Activated CD8-positive, alpha-beta memory T cell treated with anti-CD3 and anti-CD28 coated beads for 1 hour (primary cell): ENCODE results near the gene BCAT1.
"Not testable (repeated sequence)": the region's sequence is repeated elsewhere in the genome, so short reads cannot be mapped to it uniquely, and the experiment has no call there.

Source experiments
- DNase-seq, 2 donors: peaks; one replicate each; pipeline ENCODE4 v3.0.0-alpha.2; 2020; ENCODE audit warnings: low read depth in 1 of 2; ENCODE audit errors: extremely low read depth in 1 of 2

BCAT1 gene

DNA sequence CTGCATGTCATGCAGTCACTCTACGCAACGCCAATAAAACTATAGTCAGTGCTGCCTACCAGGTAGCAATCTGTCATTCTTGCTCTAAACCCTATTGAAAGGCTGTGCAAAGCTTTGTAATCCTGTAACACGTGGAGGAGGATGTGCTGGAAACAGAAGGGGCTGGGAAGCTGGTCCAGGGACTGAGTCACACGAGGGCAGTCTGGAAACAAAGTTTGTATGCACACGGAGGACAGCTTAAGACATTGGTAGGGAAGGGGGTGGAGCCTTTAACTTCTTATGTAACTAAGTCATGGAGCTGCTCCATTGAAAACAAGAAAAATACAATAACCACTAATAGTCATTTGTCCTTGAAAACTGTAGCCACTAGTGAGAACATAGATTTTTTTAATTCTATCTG, 128.0 kb downstream of the BCAT1 start:
- DNase-seq, result no peak

DNA sequence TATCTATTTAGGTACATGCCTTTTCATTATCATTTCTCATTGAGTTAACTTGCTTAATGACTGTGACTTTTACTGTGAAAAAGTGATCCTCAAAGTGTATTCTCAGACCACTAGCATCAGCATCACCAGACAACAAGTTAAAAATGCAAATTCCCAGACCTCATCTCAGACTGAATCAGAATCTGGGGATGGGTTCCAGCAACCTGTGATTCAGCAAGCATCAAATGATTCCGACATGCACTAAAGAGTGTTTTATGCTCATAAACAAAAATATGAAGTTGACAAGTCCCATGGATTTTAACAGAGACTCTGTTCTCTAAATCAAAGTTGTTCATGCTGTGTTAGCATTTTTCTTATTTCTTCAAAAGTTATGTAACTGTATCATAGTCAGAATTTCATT, 130.6 kb downstream of the BCAT1 start:
- no peak for DNase-seq

DNA sequence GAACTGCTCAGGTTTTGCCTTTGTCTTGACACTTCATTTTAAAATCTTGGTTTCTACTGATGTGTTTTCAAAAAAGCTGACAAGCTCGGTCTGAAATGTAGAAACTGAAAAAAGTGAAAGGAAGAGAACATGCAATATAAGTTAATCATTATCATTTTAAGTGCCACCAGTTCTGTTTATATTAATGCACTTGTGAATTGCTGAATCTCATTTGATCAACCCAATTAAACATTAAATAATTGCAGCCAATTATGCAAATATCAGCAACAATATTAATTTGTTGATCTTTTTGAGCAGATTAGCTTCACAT, 133.8 kb downstream of the BCAT1 start:
- no peak for DNase-seq

DNA sequence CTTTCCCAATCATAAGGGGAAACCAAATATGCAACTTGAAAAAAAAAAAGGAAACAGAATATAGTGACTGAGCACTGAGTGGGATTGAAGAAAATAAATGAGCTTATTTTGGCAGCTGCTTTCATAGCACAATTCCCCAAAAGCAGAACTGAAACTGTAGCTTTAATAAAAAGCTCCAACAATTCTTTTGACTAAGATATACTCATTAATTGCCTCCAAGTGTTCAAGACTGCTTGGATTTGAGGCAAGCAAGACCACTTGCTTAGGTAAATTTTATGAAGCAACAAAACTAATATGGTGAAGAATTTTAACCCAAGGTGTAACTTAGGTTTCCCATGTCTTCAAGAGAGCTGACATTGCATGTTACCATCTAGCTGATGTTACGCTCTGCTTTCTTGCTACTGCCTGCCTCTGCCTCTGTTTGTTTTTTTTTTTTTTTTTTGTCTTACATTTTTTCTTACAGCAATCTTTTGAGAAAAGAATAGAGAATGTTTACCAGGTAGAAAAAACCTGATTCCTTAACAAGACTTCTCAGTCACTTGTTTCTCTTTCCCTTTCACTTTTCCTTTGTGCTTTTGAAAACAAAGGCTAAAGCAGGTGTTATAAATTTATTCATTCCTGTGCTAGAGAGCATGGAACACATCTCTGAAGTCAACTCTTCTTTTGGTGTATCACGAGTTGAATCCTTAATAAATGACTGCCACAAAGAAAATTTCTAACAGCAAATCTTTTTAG, 134.4 kb downstream of the BCAT1 start:
- no peak for DNase-seq

DNA sequence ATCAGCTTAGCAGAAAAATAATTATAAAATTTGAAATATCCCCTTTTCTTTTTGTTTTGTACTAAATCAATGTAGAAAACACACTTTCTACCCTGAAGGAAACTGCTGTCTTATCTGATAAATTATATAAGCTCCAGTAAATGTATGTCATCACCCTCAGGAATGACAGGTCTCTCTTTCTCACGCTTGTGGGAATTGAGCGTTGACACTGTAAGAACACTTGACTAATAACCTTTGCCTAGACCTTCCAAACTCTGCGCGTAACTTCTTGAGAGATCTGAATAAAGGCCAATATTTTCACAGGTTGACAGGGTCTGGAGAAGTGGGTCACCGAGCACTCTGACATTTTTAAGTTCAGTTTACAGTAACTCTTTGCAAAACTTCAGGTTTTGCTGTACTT, 138.5 kb downstream of the BCAT1 start:
- DNase-seq, result no peak

DNA sequence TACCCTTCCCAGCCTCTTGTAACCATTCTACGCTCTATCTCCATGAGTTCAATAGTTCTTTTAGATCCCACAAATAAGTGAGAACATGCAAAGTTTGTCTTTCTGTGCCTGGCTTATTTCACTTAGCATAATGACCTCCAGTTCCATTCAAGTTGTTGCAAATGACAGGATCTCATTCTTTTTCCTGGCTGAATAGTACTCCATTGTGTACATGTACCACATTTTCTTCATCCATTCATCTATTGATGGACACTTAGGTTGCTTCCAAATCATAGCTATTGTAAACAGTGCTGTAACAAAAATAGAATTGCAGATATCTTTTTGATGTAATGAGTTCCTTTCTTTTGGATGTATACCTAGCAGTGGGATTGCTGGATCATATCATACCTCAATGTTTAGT, 139.6 kb downstream of the BCAT1 start:
- not testable (repeated sequence) for DNase-seq

DNA sequence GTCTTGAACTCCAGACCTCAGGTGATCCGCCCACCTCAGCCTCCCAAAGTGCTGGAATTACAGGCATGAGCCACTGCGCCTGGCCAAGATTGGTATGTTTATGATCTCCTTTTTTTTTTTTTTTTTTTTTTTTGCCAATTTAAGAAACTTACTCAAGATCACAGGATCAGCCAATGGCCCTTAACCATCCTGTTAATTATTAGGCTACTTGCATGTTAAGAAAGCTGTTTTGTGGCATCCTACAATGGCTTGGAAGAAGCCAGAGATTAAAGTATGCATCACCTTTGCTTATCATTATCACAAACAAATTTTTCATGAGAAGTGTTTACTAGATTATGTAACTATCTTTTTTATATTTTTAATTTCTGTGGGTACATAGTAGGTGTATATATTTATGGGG, 140.2 kb downstream of the BCAT1 start:
- no peak for DNase-seq

DNA sequence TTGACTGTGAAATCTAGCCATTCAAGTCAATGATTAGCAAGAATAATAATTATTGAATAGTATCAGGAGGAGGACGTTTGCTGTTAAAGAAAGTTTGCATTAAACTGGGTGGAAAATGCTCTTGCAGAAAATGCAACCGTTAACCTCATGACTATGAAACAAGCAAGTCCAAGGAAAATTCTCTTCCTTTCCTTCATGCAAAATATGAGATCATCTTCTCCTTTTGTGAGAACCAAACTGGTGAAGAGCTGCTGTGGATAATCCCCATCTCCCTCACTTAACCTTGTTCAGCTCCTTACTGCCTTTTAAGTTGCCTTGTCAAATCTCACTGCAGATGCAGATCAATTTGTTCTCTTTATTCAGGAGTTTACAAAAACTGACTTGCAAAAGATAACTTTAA, 142.5 kb downstream of the BCAT1 start:
- DNase-seq, result no peak

DNA sequence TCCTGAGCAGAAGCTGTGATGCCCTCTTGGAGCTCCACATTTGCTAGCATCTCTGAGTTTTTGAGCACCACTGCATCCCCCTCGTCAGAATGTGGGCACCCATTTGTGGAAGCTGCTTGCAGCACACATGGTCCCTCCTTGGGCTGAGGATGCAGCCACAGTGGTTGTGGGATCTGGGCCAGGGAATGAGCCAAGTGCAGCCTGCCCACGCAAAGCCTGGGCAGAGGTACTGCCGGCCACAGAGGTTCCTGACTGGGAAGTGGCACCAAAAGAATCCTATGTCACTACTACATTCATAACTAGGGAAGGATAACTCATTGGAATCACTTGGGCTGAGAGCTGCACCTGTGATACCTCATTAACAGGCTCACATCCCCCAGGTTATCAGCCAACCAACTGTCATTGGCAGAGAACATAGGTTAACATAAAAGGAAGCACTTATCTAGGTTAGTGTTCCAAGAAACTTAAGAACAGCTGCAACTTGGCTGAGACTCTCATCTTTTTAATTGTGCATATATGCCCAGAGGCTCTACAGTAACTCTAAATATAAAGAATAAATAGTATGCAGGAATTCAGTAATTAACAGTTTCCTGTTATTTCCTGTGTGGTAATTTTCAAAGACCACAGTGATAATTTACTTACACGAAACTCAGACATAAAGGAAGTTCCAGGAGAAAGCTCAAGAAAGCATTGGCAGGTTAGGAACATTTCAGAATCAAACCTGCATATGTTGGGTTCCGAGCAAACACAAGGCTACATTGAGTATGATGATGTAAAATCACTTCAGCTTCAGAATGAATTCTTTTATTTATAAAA, 145.3 kb downstream of the BCAT1 start:
- no peak for DNase-seq

DNA sequence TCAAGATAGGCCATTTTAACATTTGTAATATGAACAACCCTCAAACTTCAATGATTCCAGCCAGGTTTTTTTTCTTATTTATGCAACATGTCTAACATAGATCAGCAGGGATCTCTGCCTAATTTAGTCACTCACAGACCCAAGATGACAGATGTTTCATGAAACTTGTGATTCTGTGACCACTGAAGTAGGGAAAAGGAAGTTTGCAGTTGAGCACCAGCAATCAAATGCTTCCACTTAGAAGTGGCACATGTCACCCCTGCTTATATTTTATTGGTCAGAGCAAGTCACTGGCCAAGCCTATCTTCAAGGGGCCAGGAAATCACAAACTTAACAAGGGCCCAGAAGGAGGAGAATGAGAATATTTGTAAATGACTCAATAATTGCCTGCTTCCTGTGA, 150.6 kb downstream of the BCAT1 start:
- DNase-seq, result no peak

DNA sequence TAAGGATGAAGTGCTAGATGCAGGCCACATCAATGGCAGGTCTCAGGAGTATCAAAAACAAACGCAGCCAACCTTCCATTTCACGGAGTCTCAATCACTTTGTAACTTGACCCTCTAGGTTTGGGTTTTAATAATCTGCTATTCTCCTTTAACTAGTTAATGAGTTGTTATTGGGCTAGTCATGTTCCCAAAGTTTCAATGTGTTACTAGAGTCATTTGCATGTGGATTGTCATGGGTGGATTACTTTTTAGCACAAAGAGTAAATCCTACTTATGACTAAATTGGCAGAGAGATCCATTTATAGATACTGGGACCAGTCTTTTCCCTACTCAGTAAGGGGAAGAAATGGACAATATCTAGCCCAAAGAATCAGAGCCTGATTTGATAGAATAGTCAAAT, 151.0 kb downstream of the BCAT1 start:
- no peak for DNase-seq

DNA sequence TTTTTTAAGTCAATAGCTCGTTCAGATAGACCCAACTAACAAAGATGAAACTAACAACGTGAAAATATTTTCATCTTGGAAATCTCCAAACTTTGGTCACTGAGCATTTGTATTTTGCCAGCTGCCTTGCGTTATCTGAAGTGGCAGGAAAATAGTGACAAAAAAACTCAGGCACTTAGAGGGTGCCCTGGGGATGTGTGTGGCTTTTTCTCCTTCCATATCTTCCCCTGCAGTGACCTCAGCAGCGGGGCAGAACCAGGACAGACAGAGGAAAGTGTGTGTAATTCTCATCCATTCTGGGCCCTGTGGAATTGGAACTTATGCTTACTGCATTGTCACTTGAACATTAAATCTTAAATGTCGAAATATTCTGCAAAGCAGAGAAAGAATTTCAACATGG, 152.0 kb downstream of the BCAT1 start:
- DNase-seq, result no peak

DNA sequence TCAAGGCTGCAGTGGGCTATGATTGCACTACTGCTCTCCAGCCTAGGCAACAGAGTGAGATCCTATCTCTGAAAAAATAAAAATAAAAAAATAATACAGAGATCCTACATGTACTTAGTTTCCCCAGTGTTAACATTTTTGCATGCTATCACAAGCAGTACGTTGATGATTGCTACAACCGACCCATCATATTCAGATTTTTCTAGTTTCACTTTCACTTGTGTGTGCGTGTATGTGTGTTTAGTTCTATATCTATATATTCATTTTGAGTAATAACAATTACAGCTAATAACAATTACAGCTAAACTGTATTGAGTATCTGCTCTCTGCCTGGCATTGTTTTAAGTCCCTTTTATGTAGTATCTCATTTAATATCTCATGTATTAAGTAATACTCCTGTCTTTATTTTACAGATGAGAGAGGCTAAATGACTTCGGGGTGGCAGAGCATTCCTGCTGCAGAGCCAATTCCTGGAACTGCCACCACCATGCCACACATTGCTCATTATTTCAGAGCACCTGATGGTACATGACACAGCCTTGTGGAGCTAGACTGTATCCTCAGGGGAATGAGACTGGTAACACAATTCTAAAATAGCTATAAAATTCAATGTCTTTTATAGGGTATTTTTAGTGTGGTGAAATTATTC, 153.1 kb downstream of the BCAT1 start:
- no peak for DNase-seq

DNA sequence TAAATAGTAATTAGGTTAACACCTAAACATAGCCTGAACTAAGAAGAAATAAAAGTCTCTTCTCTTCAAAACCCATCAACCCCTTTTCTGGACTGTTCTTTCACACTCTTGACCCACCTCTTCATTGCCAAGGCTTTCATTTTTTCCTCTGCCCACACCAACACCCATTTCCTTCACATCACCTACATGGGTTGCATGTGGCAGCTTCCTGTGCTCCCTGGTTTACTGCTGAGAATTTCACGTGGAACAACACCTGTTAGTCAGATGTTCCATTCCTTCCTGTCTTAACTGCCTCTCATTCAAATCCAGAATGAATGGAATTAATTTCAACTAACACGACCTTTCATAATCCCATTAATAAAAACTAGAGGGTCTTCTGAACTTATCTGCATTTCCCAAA, 157.3 kb downstream of the BCAT1 start:
- DNase-seq, result no peak

DNA sequence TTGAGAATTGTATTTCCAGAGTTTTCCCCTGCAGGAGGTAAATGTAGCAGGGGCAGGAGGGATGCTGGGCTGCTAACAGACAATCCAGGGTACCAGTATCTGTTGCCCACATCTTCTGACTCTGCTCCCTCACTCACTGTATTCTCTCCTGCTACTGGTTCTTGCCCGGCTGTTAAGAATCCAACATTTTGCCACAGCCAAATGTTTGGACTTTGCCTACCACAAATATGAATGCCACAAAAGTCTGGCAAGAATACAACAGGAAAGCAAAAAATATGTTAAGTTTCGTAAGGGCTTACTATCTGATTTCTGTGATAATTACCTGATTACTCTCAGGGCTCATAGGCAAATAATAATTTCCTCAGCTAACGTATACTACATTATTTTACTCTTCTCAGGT, 160.0 kb downstream of the BCAT1 start:
- no peak for DNase-seq

DNA sequence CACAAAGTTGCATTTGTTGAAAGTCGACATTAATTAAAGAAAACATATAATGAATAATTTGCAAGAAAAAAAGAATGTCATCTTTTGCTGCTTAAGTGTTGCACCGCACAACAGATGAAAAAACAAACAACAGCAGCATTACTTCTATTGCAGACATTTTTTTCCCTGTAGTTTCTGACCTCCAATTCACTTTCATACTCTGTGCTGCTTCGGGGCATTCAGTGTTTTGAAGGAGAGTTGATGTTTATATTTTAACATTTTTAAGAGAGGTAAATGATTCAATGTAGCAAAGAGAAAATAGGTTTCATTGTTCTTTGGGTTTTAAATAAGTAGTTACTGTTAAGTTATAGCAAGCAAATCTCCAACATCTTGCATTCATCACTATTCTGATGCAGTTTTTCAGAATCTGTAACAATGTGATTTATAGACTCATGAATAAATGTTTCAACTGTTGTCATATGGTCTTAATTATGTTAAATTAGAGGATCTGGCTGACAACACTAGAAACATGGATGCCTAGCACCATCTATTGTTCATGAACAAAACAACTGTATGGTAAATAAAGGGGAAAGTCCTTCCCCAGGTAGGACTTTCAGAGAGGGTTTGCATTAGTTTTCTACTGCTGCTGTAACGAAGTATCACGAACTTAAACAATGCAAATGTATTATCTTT, 168.1 kb downstream of the BCAT1 start:
- DNase-seq, result no peak

DNA sequence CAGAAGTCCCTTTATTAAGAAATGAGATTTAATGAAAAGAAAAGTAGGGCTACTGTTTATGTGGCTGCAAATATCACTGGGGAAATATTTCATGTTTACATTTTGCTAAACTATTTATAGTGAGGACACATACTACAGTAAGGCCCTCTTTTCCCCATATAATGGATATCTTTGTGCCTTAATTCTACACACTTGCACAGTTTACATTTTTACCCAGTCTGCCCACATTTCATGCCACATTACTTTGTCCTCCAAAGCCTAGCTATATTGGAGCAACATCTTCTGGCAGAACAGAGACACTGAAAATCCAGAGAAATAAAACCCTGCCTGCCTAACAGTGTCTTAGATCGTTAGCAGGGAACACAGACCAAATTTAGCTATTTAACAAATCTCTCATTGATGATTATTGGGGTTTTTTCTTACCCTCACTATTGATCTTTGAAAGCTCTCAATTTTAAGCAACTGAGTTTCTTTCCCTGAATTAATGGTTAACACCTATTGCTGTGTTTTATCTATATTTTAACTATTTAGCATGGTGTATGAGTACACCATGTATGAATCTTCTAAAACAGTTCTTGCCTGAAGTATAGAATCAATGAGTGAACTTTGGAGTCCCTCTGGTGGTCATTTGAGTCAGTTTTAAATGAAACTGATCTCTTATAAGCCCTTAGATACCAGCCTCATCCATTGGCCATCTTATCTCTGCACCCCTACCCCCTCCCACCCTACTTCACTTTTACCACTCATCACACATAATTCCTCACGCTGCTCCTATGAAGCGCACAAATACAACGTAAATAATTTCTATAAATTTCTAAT, 170.2 kb downstream of the BCAT1 start:
- DNase-seq, result no peak

DNA sequence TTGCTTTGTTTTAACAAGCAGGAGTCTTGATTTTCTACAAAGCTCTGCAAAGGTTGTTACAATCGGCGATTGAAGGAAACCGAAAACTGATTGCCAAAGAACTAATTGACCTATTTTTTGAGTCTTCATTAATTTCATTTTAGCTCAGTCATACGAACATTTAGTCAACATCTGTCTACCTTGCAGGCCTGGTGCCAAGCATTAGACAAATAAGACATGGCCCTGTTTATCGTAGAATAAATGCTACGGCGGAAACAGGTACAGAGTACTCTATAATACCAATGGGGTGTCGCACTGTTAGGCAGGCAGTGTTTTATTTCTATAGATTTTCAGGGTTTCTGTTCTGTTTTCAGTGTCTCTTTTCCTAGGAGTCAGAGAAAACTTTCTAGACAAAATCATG, 171.5 kb downstream of the BCAT1 start:
- DNase-seq, result no peak

DNA sequence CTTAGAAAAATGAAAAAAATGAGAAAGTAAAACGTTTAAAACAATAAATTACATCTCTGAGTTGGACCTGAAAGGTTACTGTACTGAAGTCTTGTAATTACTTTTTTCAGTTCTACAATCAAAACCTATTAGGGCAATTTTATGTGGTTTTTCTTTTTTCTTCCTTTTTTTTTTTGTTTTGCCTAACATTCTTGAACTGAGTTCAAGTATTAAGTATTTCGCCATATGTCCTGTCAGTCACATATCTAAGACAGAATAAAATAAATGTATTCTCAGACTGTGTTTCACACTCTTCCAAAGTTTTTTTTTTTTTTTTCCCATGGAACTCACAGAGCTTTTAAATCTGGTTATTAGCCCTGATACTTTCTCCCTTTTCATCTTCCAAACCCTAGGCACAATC, 172.0 kb downstream of the BCAT1 start:
- no peak for DNase-seq

DNA sequence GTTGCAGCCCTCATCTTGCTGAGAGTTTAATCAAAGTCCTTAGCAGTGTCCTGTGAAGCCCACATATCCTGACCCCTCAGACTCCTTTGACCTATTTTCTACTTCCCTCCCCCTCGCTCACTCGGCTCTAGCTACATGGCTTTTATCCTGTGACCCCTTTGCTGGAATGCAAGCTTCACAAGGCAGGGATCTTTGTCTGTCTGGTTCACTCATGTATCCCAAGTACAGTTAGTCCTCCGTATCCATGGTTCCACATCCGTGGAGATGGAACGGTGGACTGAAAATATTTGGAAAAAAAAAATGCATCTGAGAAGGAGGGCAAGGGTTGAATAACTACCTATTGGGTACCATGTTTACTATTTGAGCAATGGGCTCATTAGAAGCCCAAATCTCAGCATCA, 173.8 kb downstream of the BCAT1 start:
- no peak for DNase-seq

DNA sequence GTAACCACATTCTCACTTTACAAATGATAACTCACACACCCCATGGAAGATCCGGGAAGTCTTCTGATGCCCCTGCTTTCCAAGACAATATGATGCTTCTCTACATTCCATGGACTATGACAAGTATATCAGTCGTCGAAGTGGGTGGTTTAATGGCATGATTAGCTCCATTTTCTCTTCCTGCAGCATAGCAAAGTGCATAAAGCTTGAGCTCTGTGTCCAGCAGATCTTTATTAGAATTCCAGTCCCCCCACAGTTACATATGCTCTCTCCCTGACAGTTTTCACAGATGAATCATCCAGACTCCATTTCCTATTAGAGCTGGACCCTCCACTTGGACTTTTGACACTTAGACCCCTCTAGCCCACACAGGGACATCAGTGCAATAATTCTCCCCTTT, 174.9 kb downstream of the BCAT1 start:
- DNase-seq, result no peak
